ENCODE measurements around the gene HEBP1.

Gene HEBP1

GRCh38 chr12:12990700-12991468, 9.2 kb downstream of the HEBP1 start:
- peak; percentile 13 for DNase-seq

GRCh38 chr12:12987421-12987820, 12.6 kb downstream of the HEBP1 start:
- no peak for DNase-seq

DNA sequence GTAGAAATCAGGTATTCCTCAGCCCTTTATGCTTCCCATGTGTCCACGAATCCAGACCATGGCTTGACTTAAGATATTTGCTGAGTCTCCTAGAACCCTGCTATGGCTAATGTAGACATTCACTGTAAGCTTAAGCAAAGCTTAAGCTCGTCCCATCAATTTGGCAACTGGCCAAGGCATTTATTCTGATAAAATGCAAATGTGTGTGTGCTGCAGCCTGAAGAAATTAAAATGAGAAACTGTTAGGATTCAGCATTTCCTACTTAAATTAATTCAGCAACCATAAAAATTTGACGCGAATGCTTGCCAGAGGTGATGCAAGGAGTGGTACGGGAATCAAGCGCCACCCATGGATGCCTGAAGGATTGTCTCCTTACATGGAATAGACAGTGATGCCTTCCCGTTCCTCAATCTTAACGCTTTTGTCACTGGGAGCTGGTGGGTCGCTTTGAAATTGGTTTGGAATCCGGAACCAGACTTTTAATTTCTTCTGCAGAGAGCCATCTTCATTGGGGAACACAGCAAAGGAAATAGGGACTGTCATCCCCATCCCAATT, 13.2 kb downstream of the HEBP1 start:
- peak; percentile 72 for DNase-seq

GRCh38 chr12:12985817-12986408, 14.2 kb downstream of the HEBP1 start:
- DNase-seq = peak; percentile 43

DNA sequence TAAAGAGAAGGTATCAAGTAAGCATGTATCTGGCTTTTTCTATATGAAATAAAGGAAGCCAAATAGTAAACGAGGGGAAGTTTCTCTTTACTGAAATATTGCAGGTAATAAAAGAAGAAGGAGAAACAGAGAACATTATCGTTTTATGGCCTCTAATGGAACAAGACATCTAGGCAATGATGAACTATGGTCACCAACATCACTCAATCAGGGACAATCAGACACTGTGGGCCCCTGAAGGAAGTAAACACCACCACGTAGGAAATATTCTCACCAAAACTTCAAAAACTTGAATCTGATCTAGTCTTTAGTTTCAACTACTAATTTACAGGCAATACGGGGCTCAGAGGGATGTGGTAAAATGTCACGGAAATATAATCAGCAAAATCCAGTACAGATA, 15.9 kb downstream of the HEBP1 start:
- no peak for DNase-seq

GRCh38 chr12:12983420-12984035, 16.5 kb downstream of the HEBP1 start:
- peak; percentile 62 for DNase-seq

DNA sequence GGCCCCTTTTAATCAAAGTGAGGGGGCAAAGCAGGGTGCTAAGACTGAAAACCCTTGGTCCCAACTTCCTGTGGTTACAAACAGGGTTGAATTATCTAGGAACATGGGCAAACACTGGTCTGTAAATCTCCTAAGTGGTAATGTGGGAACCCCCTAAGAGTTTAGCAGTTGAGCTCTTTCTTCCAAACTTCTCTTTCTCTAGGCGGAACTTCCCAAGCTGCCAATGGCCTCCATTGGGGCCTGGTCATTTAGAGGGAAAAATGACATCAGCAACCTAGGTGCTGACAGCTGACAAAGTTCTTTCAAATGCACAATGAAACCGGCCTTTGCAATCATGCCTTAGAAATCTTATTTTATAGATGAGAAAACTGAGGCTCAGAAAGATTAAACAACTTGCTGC, 17.7 kb downstream of the HEBP1 start:
- DNase-seq = no peak

GRCh38 chr12:12979731-12980259, 20.3 kb downstream of the HEBP1 start:
- no peak for DNase-seq

DNA sequence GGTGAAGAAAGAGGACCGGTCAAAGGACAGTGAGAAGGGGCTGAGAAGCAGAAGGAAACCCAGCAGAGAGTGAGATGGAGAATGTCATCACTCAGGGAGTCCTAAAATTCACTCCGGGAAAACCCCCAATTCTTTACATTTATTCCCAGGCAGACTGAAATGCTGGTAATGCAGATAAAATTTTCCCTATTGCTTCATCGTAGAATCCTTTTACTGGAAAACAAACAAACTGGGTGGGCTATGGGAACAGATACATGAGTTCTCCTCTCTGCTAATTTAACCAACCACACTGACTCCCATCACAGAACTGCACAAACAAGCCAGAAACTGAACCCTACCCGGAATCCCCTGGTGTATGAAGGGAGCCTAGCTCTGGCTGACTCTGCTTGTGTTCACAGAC, 20.9 kb downstream of the HEBP1 start:
- no peak for DNase-seq

GRCh38 chr12:12977231-12977630, 22.8 kb downstream of the HEBP1 start:
- no peak for DNase-seq

DNA sequence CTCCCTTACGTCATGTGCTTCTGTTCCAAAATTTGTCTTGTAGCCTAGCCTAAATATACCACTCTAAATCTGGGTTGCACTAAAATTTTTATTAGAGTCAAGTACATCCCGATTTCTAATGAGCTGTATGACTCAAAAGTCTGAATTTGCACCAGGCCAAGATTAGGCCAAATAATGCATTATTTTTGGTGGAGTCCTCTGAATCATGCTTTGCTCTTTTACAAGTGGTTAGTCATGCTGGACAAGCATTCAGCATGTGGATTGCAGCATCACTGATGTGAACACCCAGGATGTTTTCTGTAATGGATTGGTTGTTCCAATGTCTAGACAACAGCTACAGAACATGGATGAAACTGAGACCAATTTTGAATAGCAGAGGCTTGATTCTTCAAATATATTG, 23.7 kb downstream of the HEBP1 start:
- DNase-seq = no peak

- DNase-seq = peak; percentile 52
Observed at GRCh38 chr12:12975322-12976077, 24.6 kb downstream of the HEBP1 start.

GRCh38 chr12:12974211-12974610, 25.9 kb downstream of the HEBP1 start:
- DNase-seq = no peak

- no peak for DNase-seq
Observed at GRCh38 chr12:12973019-12973418, 27.0 kb downstream of the HEBP1 start.

GRCh38 chr12:12965836-12966235, 34.2 kb downstream of the HEBP1 start:
- no peak for DNase-seq

GRCh38 chr12:12964255-12964654, 35.8 kb downstream of the HEBP1 start:
- DNase-seq = no peak

DNA sequence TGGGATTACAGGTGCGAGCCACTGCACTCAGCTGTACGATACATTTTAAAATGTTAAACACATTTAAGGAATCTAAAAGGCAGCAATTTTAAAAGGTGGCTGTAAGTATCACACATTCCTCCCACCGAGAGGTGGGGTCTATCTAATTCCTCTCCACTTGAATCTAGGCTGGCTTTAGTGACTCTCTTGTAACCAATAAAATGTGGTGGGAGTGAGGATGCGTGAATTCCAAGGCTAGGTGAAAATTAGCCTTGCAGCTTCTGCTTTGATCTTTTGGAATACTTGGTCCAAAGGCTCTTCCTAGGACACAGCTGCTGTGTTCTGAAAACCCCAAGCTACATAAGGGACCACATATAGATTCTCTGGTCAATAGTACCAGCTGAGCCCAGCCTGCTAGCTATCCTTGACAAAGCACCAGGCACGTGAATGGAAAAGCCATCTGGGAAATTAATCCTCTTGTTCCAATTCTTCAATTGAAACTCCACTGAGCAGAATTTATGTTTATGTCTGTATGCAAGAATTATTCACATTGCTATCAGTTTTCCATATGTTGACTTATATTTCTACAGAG, 39.3 kb downstream of the HEBP1 start:
- peak; percentile 51 for DNase-seq

DNA sequence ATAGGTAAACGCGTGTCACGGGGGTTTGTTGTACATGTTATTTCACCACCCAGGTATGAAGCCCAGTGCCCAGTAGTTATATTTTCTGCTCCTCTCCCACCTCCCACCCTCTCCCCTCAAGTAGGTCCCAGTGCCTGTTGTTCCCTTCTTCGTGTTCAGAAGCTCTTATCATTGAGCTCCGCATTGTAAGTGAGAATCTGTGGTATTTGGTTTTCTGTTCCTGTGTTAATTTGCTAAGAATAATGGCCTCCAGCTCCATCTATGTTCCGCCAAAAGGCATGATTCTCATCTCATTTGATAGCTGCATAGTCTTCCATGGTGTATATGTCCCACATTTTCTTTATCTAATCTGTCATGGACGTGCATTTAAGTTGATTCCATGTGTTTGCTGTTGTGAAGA, 41.2 kb downstream of the HEBP1 start:
- no peak for DNase-seq

GRCh38 chr12:12954878-12955625, 45.0 kb downstream of the HEBP1 start:
- DNase-seq = no peak

DNA sequence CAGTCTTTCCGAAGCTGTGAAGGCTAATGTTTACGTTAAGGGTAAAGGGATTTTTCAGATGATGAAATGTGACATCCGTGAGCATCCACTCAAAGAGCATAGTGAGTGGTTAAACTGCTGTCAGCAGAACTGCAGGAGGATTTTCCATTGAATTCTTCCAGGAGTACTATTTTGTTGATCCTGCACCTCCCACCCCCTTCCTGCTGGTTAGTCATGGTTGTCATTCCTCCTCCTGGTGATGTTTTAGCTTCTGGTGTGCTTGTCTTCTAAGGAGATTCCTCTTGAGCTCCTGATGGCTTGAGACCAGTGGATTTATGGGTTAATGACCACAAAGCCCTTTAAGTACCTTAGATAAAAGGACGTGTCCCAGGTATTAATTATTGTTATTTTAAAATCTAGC, 45.7 kb downstream of the HEBP1 start:
- DNase-seq = peak; percentile 82

DNA sequence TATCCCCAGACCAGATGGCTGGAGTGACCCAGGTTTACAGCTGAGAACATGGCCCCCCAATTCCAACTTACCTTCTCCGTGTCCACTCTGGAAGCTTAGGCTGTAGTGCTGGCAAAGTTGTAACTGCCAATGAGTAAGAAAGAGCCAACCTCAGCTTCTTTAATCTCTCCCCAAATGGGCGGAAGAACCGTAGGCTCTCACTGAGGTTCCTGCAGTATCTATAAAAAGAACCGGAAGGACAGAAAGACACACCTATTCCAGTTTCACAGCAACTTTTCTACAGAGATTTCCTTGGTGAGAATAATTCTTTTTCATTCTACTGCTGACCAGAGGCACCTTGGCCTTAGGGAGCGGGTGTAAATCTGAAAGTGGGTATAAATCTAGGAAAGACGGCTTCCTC, 48.0 kb downstream of the HEBP1 start, which contains the start of gene GPRC5D:
Gene GPRC5D (minus strand): TSS at position 135 of the 400 bp plus-strand sequence. CDS start 1,786 bp downstream, outside the sequence.
- DNase-seq = no peak

DNA sequence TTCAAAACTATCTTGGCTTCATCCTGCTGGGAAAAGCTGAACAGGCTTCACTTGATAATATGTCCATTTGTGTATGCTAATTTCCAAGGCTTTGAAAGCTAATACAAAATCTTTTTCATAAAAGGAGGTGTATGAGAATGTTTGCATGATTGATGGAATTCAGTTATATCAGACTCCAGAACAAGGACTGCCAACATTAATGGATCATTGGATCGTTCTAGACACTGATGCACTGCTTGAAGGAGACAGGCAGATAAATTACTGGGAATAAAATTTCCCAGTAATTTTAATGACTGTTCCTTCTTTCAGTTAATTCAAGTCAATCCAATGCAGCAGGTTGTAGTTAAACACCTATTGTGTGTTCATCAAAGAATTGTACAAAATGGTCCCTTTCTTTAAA, 48.6 kb downstream of the HEBP1 start:
- DNase-seq = no peak

Data from NCI-H82 (cell line).